DOHH2 (cell line): ENCODE data around the gene DNAH2.

Source experiments
- EZH2phosphoT487 ChIP-seq: fragments of 200-600 bp; sonication (generic); IDR thresholded peaks from 2 replicates; pipeline ENCODE4 v1.6.1; 2017; ENCODE audit warnings: borderline replicate concordance, mild to moderate bottlenecking, antibody characterized with exemption, low read length, moderate library complexity, mixed read lengths
- TF ChIP-seq, protein P1 (sequence below): fragments of 200-600 bp; sonication (generic); IDR thresholded peaks from one replicate; pipeline ENCODE4 v1.5.1; 2014; ENCODE audit warnings: antibody characterized with exemption, mild to moderate bottlenecking, low read depth, low read length; ENCODE audit not compliant: poor library complexity, severe bottlenecking

DNA sequence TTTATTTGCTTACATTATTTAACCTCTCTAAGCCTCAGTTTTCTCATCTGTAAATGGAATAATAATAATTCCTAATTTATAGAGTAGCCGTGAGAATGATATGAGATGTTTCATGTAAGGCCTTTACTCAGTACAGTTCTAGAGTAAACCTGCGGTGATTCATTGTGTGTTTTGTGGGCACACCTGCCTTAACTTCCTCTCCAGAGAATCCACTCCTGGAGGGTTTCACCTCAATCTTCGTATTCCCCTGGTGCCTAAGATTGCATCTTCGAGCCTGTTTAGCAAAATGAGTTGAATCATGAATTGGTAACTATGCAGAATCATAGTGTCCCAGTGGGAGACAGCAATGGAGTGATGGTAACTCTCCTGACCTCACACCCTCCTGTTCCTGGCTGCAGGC lies 52.3 kb downstream of the DNAH2 start:
- TF ChIP-seq, protein P1, sequence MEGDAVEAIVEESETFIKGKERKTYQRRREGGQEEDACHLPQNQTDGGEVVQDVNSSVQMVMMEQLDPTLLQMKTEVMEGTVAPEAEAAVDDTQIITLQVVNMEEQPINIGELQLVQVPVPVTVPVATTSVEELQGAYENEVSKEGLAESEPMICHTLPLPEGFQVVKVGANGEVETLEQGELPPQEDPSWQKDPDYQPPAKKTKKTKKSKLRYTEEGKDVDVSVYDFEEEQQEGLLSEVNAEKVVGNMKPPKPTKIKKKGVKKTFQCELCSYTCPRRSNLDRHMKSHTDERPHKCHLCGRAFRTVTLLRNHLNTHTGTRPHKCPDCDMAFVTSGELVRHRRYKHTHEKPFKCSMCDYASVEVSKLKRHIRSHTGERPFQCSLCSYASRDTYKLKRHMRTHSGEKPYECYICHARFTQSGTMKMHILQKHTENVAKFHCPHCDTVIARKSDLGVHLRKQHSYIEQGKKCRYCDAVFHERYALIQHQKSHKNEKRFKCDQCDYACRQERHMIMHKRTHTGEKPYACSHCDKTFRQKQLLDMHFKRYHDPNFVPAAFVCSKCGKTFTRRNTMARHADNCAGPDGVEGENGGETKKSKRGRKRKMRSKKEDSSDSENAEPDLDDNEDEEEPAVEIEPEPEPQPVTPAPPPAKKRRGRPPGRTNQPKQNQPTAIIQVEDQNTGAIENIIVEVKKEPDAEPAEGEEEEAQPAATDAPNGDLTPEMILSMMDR: no peak
- TF ChIP-seq EZH2phosphoT487: no peak
